ENCODE results near the gene ZIK1. TPM values are rescaled to one million over a fixed set of nuclear protein-coding genes. Genes with fewer than 3 reads are reported as not detected.

Gene ZIK1
- total RNA-seq, 4 donors from 2014 or later: 0.65 to 8.7 (median 3.9) TPM

DNA sequence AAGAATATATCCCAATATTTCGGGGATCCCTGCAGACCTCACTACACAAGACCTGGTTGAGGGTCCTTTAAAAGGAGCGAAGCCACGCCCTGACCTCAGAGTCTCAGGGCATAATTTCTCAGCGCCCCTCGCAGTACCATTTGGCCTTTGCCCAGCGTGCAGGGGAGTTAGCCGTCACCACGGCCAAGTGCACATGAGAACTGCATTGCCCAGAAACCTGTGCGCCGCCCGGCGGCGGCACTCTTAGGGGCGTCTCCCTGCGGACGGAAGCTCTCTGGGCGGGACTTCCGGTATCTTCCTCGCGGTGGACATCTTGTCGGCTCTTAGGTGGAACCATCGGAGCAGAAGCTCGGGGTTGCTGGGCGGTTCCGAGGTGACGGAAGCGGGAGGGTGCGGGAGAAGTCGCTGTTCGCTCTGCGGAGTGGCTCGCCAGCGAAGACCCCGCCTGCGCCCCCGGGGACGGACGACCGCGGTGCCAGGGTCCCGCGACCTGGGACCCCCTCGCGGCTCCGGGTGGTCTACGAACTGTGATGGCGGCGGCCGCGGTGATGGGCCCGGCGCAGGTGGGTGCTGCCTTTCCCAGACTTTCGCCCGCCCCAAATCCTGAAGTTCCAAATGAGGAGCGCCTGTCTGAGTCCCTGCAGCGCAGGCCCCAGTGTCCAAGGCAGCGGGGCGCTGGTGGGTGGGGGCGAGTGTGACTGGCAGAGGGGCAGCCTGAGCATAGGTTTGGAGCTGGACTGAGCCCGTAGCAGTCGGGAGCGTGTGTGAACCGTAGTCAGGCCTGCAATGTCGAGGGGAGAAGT is 30.2 kb downstream of the ZIK1 start, which contains the start of gene ZNF134:
Gene ZNF134, plus strand, starts transcription at position 302 of the 803 bp plus-strand sequence. CDS start 5,227 bp downstream, outside the sequence.
- TF ChIP-seq, protein P1, sequence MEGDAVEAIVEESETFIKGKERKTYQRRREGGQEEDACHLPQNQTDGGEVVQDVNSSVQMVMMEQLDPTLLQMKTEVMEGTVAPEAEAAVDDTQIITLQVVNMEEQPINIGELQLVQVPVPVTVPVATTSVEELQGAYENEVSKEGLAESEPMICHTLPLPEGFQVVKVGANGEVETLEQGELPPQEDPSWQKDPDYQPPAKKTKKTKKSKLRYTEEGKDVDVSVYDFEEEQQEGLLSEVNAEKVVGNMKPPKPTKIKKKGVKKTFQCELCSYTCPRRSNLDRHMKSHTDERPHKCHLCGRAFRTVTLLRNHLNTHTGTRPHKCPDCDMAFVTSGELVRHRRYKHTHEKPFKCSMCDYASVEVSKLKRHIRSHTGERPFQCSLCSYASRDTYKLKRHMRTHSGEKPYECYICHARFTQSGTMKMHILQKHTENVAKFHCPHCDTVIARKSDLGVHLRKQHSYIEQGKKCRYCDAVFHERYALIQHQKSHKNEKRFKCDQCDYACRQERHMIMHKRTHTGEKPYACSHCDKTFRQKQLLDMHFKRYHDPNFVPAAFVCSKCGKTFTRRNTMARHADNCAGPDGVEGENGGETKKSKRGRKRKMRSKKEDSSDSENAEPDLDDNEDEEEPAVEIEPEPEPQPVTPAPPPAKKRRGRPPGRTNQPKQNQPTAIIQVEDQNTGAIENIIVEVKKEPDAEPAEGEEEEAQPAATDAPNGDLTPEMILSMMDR (IDR thresholded peaks at IDR 0.05; ENCODE audit: low read depth): no peak

- TF ChIP-seq, protein P1 (IDR thresholded peaks at IDR 0.05; ENCODE audit: low read depth): no peak
Observed at GRCh38 chr19:57615346-57615745, 31.4 kb downstream of the ZIK1 start.

- TF ChIP-seq, protein P1 (IDR thresholded peaks at IDR 0.05; ENCODE audit: low read depth): no peak
Observed at GRCh38 chr19:57620673-57621348, 36.9 kb downstream of the ZIK1 start.

GRCh38 chr19:57623091-57623490 is 39.1 kb downstream of the ZIK1 start:
- TF ChIP-seq, protein P1 (IDR thresholded peaks at IDR 0.05; ENCODE audit: low read depth): no peak

- TF ChIP-seq, protein P1 (IDR thresholded peaks at IDR 0.05; ENCODE audit: low read depth): no peak
Observed at GRCh38 chr19:57632987-57633831, 49.3 kb downstream of the ZIK1 start, which contains the start of gene ZNF211. TSS of gene ZNF211 (plus strand) at chr19:57633168. CDS start at chr19:57633347, 179 bp downstream.

DNA sequence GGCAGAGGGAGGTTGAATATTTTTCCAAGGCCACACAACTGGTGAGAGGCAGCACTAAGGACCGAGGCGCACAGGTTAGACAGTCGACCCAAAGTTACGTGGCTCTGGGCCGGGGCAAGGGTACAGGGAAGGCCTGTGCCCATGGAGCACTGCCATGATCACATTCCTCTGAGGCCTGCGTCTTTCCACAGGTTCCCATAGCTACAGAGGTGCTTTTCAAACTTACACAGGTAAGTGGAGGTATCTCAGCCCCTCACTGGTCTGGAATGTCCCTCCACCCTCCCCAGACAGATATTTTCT is 49.8 kb downstream of the ZIK1 start:
- TF ChIP-seq, protein P1 (IDR thresholded peaks at IDR 0.05; ENCODE audit: low read depth): no peak

Data from subcutaneous adipose tissue (tissue), 4 donors.